Activated T-cell treated with anti-CD3 and anti-CD28 coated beads, Interleukin-2, amount 50 U/mL, for 1 hour (primary cell): ENCODE data around the gene ZNF346.
A peak's percentile ranks its signal among the peaks of the same experiment; 100 is the strongest.

ENCODE experiments used
- DNase-seq: peaks from one replicate; pipeline ENCODE4 v3.0.0-alpha.2; 2020

ZNF346 gene

GRCh38 chr5:177070536-177071191, 48.2 kb downstream of the ZNF346 start:
- DNase-seq: no peak

GRCh38 chr5:177071666-177072385, 49.3 kb downstream of the ZNF346 start:
- DNase-seq: peak; percentile 34

DNA sequence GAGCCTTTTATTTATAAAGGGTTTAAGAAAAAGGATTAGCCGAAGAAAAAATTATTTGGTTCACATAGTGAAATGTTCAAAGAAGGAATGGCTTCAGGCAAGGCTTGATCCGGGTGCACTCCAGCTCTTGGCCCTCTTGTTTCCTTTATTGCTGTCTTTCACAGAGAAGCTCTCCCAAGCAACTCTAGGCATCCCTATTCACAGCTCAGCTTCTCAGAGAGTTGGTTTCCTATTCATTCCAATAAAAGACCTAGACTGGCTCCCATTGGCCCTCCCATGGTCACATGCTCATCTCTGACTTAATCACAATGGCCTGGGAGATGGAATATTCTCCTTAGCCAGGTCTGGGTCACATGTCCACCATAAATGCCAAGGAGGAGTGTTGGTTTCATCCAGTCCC, 54.8 kb downstream of the ZNF346 start:
- no peak for DNase-seq

GRCh38 chr5:177079606-177080005, 57.1 kb downstream of the ZNF346 start:
- no peak for DNase-seq

- no peak for DNase-seq
Observed at GRCh38 chr5:177080265-177080664, 57.8 kb downstream of the ZNF346 start.

GRCh38 chr5:177081859-177082258, 59.4 kb downstream of the ZNF346 start:
- no peak for DNase-seq

DNA sequence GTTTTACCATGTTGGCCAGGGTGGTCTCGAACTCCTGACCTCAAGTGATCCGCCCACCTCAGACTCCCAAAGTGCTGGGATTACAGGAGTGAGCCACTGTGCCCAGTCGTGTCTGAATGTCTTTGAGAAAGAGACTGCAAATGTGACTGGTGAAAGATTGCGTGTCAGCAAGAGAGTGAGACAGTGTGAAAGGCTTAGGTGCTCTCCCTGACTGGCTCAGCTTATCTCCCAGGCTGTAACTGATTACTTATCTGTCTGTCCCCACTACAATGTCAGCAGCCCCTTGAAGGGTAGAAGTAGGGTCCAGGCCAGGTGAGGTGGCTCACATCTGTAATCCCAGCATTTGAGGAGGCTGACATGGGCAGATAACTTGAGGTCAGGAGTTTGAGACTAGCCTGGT, 60.9 kb downstream of the ZNF346 start:
- DNase-seq: no peak

DNA sequence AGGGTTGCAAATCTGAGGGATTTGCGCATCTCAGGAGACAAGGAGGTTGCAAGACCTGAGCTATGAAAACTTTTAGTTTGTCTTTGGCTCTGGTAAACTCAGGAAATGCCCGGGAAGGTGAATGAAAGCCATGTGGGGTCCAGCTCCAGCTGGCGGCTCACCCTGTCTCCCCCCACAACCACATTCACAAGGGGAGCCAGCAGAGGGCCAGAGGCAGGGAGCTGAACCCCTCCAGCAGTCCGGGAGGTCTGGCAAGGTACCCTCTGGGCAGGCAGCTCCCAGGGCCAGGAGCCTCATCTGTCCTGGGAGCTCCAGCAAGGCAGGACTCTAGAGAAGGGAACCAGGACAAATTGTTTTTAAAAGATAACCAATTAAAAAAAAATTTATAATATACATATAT, 61.7 kb downstream of the ZNF346 start:
- DNase-seq: no peak

DNA sequence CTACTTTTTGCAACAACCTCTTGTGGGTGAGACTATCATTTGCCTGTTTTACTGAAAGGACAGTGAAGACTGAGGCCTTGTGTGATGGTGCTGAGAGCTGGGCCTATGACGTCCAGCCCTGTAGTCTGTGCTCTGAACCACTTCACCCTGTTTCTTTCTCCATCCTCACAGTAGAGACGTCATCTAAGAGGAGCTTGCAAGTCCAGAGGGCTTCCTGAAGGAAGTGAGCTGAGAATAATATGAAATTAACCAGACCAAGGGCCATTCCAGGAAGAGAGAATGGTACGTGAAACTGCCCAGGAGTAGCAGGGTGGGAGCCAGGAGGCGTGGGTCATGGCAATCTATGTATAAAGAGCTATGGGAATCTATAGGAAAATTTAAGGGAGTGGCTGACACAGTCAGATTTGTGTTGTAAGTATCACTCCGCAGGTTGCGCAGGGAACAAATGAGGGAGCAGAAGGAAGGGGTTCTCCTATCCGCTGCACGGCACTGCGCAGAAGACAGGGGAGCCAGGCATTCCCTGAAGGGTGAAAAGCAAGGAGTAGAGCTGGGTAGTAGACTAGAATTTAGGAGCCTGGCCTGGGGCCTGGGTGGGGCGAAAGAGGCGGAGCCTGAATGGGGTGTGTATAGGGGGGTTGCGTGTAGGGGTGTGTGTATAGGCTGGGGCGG, 63.6 kb downstream of the ZNF346 start:
- DNase-seq: no peak

- DNase-seq: peak; percentile 79
Observed at GRCh38 chr5:177086654-177087397, 64.3 kb downstream of the ZNF346 start, which contains the start of gene FGFR4. TSS of gene FGFR4 (plus strand) at chr5:177086915. CDS start at chr5:177089603, 2,688 bp downstream.

- no peak for DNase-seq
Observed at GRCh38 chr5:177087398-177088005, 65.0 kb downstream of the ZNF346 start.

- DNase-seq: no peak
Observed at GRCh38 chr5:177089127-177089526, 66.6 kb downstream of the ZNF346 start.

DNA sequence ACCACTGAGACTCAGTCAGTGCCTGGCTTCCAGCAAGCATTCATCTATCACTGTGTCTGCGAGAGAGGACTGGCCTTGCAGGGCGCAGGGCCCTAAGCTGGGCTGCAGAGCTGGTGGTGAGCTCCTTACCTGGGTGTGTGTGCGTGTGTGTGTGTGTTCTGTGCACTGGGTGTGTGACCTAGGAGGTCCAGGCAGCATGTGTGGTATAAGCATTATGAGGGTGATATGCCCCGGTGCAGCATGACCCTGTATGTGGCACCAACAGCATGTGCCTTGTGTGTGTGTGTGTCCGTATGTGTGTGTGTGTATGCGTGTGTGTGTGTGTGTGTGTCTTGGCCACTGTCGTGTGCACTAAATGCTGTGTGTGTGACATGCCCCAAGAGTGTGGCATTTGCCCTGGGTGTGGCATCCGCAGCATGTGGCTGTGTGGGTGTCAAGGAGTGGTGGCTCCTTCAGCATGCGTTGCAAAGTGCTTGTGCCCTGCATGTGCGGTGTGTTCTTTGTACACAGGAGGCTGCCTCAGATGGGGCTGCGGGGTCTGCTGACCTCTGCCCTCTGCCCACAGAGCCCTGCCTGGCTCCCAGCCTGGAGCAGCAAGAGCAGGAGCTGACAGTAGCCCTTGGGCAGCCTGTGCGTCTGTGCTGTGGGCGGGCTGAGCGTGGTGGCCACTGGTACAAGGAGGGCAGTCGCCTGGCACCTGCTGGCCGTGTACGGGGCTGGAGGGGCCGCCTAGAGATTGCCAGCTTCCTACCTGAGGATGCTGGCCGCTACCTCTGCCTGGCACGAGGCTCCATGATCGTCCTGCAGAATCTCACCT, 67.5 kb downstream of the ZNF346 start:
- no peak for DNase-seq

DNA sequence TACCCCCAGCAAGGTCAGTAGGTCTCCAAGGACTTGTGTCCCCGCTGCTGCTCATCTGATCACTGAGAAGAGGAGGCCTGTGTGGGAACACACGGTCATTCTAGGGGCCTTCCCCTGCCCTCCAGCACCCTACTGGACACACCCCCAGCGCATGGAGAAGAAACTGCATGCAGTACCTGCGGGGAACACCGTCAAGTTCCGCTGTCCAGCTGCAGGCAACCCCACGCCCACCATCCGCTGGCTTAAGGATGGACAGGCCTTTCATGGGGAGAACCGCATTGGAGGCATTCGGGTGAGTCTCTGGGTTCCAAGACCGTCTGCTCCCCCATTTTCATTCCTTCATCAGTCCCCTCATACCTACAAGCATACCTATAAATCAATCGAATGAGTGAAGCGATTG, 68.3 kb downstream of the ZNF346 start:
- no peak for DNase-seq

- DNase-seq: no peak
Observed at GRCh38 chr5:177091232-177091631, 68.7 kb downstream of the ZNF346 start.

GRCh38 chr5:177092178-177093081, 69.9 kb downstream of the ZNF346 start:
- DNase-seq: no peak

DNA sequence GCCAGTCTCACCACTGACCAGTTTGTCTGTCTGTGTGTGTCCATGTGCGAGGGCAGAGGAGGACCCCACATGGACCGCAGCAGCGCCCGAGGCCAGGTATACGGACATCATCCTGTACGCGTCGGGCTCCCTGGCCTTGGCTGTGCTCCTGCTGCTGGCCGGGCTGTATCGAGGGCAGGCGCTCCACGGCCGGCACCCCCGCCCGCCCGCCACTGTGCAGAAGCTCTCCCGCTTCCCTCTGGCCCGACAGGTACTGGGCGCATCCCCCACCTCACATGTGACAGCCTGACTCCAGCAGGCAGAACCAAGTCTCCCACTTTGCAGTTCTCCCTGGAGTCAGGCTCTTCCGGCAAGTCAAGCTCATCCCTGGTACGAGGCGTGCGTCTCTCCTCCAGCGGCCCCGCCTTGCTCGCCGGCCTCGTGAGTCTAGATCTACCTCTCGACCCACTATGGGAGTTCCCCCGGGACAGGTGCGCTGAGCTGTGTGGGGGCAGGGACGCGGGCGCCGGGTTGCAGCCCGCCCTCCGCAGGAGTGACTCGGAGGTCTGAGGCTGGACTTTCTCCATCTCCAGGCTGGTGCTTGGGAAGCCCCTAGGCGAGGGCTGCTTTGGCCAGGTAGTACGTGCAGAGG, 70.7 kb downstream of the ZNF346 start:
- no peak for DNase-seq

DNA sequence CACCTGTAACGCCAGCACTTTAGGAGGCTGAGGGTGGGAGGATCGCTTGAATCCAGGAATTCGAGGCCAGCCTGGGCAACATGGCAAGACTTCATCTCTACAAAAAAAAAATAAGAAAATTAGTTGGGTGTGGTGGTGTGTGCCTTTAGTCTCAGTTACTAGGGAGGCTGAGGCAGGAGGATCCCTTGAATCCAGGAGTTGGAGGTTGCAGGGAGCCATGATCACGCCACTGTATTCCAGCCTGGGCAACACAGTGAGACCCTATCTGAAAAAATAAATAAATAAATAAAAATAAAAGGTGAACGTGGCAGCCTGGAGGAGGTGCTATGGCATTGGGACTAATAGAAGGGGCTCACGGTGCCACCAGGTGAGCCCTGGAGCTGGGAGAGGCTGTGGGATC, 71.3 kb downstream of the ZNF346 start:
- DNase-seq: no peak

GRCh38 chr5:177094224-177095087, 72.0 kb downstream of the ZNF346 start:
- DNase-seq: no peak
